Lung (tissue), 12 donors: ENCODE data around the gene CPT1A. TPM values are rescaled to one million over a fixed set of nuclear protein-coding genes. Genes with fewer than 3 reads are reported as not detected.
A peak's percentile ranks its signal among the peaks of the same experiment; 100 is the strongest.

Experiments
- ATAC-seq: fragments of 200-7000 bp; cut with Tn5 transposase; one replicate; pipeline ENCODE4 v1.9.1; 2020; ENCODE audit warnings: moderate number of reproducible peaks; ENCODE audit not compliant: insufficient read depth, low FRiP score
- DNase-seq, 3 donors: peaks; one replicate each; pipeline ENCODE4 v3.0.0-alpha.2; 2013 to 2017
- H3K27ac ChIP-seq, 2 donors: one replicate each; pipeline ENCODE4 v1.5.1; 2013; ENCODE audit warnings: mild to moderate bottlenecking in 2 of 2, moderate library complexity in 2 of 2, control low read depth in 1 of 2, inconsistent platforms in 1 of 2, low read depth in 1 of 2, low read length in 1 of 2
- H3K27me3 ChIP-seq, 3 donors: one replicate each; pipeline ENCODE4 v1.5.1; 2013; ENCODE audit warnings: low read length in 2 of 3; ENCODE audit not compliant: control insufficient read depth in 3 of 3, insufficient read depth in 3 of 3
- H3K36me3 ChIP-seq, 4 donors: one replicate each; pipeline ENCODE4 v1.5.1; 2013; ENCODE audit warnings: low read length in 4 of 4, mild to moderate bottlenecking in 1 of 4, moderate library complexity in 1 of 4; ENCODE audit not compliant: control insufficient read depth in 4 of 4, insufficient read depth in 4 of 4
- H3K4me1 ChIP-seq, 5 donors: one replicate each; pipeline ENCODE4 v1.5.1; 2013; ENCODE audit warnings: low read length in 5 of 5, mild to moderate bottlenecking in 2 of 5, moderate library complexity in 1 of 5; ENCODE audit not compliant: control insufficient read depth in 5 of 5, insufficient read depth in 5 of 5
- H3K4me3 ChIP-seq: one replicate; pipeline ENCODE4 v1.5.1; 2013; ENCODE audit warnings: mild to moderate bottlenecking, control low read depth, moderate library complexity
- H3K9ac ChIP-seq, 2 donors: one replicate each; pipeline ENCODE4 v1.5.1; 2013; ENCODE audit warnings: low read length in 2 of 2, control low read depth in 1 of 2; ENCODE audit not compliant: insufficient read depth in 1 of 2
- H3K9me3 ChIP-seq, 4 donors: one replicate each; pipeline ENCODE4 v1.5.1; 2013; ENCODE audit warnings: low read length in 3 of 4, mild to moderate bottlenecking in 1 of 4, moderate library complexity in 1 of 4; ENCODE audit not compliant: control insufficient read depth in 4 of 4, insufficient read depth in 3 of 4
- WGBS, 2 donors: extraction: QIAGEN DNeasy Blood & Tissue Kit; methylation state at CpG; one replicate each; pipeline ENCODE4 v1.1.7; 2013; 5-methylcytosine and 5-hydroxymethylcytosine counted together
- polyA plus RNA-seq, 2 donors: library from polyadenylated mRNA; stranded (reverse); fragments of 200-250 nt; gene quantifications; one replicate each; pipeline ENCODE4 v1.2.1, GENCODE V29; 2013
- total RNA-seq, 2 donors: library from RNA; depleted of rRNA in 1 of 2; stranded (reverse); fragments of >200 nt in 1 of 2; gene quantifications; one replicate each; pipeline ENCODE4 v1.2.1, GENCODE V29; 2014 to 2021
- TF ChIP-seq, protein P1 (sequence below): IDR thresholded peaks from 2 replicates; pipeline ENCODE4 v1.5.1; 2012; ENCODE audit warnings: mild to moderate bottlenecking; ENCODE audit errors: control extremely low read depth, extremely low read depth
- donor health status: control.
- donor health status: control.
- donor health status: Bipolar disorder and iron deficiency.
- donor health status: healthy.
- donor health status: DM: yes; HTN: yes; CAD: no.

The CPT1A gene
- total and polyA plus RNA-seq, 4 donors, result 17.0 to 51.7 (median 18.4) TPM

DNA sequence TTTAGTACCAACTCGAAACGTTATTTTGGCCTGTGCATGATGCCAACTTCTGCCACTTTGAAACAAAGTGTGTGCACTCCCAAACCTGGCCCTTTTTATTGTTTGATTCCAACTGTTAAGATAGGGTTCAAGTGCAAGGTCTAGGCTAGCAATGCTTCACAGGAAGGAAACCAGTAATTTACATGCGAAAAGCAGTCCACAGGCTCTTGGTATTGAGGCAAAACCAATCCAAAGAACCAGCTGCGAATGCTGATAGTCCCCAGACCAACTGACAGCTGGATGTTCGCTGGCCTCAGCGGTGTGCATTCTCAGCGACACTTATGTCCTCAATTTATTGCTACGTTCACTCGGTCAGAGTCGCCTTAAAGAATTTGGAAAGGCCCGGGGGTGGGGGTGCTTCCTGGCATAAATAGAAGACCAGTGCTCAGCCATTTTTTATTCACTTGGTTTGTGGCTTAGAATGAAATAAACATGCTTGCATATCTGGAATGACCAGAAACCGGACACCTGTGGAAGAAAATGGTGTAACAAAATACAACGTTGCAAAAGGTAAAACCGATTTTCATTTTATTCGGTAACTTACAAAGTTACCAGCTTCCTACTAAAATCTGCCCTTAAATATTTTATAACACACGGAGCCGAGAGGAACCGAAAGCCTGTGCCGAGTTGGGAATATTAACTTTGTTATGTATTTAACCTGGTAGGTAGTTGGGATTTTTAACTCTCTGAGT is 1.6 kb downstream of the CPT1A start:
- DNase-seq (peak; percentile 49 to 71 (median 68)), ATAC-seq (no peak)
- Histone ChIP-seq H3K9me3 (no peaks in the 10 kb centered on the region), H3K9ac (peak overlapping the region in 1 of 2 donors; percentile 30), H3K4me3 (peak overlapping the region; percentile 25), H3K27me3 (peaks cover 0 to 16% (median 0%) of the 10 kb centered on the region in 3 donors), H3K27ac (peak overlapping the region; percentile 70 to 98), H3K36me3 (no peaks in the 10 kb centered on the region), H3K4me1 (peaks cover 6 to 53% (median 22%) of the 10 kb centered on the region in 5 donors)
- TF ChIP-seq, protein P1, sequence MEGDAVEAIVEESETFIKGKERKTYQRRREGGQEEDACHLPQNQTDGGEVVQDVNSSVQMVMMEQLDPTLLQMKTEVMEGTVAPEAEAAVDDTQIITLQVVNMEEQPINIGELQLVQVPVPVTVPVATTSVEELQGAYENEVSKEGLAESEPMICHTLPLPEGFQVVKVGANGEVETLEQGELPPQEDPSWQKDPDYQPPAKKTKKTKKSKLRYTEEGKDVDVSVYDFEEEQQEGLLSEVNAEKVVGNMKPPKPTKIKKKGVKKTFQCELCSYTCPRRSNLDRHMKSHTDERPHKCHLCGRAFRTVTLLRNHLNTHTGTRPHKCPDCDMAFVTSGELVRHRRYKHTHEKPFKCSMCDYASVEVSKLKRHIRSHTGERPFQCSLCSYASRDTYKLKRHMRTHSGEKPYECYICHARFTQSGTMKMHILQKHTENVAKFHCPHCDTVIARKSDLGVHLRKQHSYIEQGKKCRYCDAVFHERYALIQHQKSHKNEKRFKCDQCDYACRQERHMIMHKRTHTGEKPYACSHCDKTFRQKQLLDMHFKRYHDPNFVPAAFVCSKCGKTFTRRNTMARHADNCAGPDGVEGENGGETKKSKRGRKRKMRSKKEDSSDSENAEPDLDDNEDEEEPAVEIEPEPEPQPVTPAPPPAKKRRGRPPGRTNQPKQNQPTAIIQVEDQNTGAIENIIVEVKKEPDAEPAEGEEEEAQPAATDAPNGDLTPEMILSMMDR, result no peak
- WGBS, 2 donors, result 6 to 7% methylated on average over 19 of the region's 19 CpGs

DNA sequence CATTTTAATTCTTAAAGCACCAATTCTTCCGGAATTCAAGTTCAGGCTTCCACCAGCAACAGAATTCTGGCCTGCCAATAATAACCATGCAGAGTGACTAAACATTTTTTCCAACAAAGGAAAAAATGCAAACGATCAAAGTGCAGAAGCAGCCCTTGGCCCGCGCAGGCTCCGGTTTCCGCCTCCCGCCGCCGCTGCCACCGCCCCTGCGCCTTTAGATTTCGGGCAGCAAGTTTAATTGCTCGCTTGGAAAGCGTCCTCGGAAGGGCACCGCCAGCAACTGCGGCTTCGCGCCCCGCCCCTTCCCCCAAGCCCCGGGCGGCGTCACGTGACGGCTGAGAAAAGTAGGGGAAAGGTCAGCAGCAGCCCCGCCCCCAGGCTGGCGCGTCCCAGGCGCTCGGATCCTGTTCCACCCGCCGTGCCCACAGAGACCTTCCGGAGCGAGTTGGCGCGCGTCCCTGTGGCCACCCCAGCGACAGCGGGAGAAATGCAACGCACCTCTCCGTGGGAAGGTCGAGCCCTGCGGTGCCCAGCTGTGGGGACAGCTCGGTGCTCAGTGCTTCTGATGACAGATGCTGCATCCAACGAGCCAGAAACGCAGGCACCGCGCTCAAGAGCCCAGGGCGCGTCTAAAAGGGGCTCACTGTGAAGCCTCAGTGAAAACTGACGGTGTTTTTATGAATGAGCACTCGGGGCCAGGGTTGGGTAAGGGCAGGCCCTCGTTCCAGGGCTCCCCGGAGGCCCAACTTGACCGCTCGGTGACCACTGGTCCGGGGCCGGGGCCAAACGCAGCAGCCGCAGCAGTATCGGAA is 2.5 kb downstream of the CPT1A start:
- H3K9me3 ChIP-seq, result no peaks in the 10 kb centered on the region
- TF ChIP-seq, protein P1, result no peak
- 0 to 1% methylated on average over 61 of the region's 61 CpGs for WGBS, 2 donors
- peaks cover 0 to 12% (median 0%) of the 10 kb centered on the region in 3 donors for H3K27me3 ChIP-seq
- no peaks in the 10 kb centered on the region for H3K36me3 ChIP-seq
- ATAC-seq (peak; percentile 74), DNase-seq (peak; percentile 95 to 97 (median 97))
- H3K9ac ChIP-seq, result peak overlapping the region; percentile 44 to 85
- peak overlapping the region; percentile 32 for H3K4me3 ChIP-seq
- peaks cover 6 to 50% (median 22%) of the 10 kb centered on the region in 5 donors for H3K4me1 ChIP-seq
- H3K27ac ChIP-seq, result peak overlapping the region; percentile 70 to 95

DNA sequence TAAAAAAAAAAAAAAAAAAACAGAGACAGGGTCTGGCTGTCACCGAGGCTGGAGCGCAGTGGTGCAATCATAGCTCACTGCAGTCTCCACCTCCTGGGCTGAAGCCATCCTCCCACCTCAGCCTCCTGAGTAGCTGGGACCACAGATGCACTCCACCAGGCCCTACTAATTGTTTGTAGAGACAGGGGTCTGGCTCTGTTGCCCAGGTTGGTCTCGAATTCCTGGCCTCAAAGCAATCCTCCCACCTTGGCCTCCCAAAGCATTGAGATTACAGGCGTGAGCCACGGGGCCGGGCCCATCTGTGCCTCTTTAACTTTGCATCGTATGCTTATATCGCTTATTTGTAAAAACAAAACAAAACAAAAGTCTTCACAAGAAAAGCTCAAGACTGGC is 3.1 kb downstream of the CPT1A start:
- DNase-seq, result peak in 2 of 3 donors; percentile 32 to 44
- H3K27ac ChIP-seq, result peak overlapping the region; percentile 70 to 95
- TF ChIP-seq, protein P1, result no peak
- peak overlapping the region; percentile 11 for H3K4me3 ChIP-seq
- H3K9ac ChIP-seq, result peak overlapping the region; percentile 44 to 85
- no peak for ATAC-seq
- no peaks in the 10 kb centered on the region for H3K36me3 ChIP-seq
- H3K4me1 ChIP-seq, result peaks cover 6 to 43% (median 22%) of the 10 kb centered on the region in 5 donors
- H3K9me3 ChIP-seq, result no peaks in the 10 kb centered on the region
- peaks cover 0 to 11% (median 0%) of the 10 kb centered on the region in 3 donors for H3K27me3 ChIP-seq
- 2 to 12% methylated on average over 8 of the region's 8 CpGs for WGBS, 2 donors
